Measurements from ENCODE around the gene FBP2.

Gene FBP2

DNA sequence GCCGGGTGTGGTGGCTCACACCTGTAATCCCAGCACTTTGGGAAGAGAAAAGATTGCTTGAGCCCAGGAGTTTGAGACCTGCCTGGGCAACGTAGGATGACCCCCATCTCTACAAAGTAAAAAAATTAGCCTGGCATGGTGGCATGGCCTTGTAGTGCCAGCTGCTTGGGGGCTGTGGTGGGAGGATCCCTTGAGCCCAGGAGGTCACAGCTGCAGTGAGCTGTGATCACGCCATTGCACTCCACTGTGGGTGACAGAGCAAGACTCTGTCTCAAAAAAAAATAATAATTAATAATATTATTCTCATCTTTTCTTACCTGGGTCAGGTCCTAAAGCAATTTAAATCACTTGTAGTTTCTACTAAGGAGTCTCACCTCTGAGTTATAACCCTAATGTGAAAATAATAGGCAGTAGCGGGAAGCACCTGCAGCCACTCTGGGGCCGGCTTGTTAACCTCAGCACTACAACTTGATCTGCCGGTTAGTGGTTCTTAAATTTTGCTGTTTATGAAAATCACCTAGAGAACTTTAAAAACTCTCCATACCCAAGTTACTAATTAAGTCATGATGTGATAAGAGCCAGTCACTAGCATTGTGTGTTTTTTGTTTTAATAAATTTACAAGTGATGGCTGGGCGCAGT lies 68.1 kb downstream of the FBP2 start:
- no peak overlapping the region for H3K4me3 ChIP-seq (ENCODE audit: low read length)
- no peak for TF ChIP-seq ZNF274 (IDR thresholded peaks at IDR 0.05; ENCODE audit: low read depth, low read length)

DNA sequence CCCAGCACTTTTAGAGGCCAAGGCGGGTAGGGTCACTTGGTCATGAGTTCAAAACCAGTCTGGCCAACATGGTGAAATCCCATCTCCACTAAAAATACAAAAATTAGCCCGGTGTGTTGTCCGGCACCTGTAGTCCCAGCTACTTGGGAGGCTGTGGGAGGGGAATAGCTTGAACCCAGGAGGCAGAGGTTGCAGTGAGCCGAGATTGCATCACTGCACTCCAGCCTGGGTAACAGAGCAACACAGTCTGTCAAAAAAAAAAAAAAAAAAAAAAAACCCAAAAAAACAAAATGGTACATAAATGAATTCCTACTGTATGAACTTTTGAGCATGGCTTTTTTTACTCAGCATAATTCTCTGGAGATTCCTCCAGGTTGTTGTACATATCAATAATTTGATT lies 76.4 kb downstream of the FBP2 start:
- H3K4me3 ChIP-seq (ENCODE audit: low read length): no peak overlapping the region
- no peak for TF ChIP-seq ZNF274 (IDR thresholded peaks at IDR 0.05; ENCODE audit: low read depth, low read length)

DNA sequence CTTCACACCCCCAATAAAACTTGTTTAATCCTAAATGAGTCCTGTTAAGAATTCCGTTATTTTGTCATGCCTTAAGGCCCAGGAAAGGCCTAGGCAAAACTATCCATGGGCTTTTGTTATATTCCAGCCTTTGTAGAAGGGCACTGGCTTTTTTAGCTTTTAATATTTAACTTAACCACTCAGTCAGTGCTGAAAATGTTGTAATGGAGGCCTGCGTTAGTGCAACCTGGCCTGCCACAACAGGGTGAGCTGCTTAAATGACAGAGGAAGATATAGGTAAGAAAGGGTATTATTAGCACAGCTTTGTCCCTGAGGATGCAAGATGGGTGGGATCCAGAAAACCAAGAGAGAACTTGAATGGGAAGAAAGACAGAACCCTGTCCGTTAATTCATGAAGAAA lies 78.9 kb downstream of the FBP2 start:
- H3K4me3 ChIP-seq (ENCODE audit: low read length): no peak overlapping the region
- no peak for TF ChIP-seq ZNF274 (IDR thresholded peaks at IDR 0.05; ENCODE audit: low read depth, low read length)

DNA sequence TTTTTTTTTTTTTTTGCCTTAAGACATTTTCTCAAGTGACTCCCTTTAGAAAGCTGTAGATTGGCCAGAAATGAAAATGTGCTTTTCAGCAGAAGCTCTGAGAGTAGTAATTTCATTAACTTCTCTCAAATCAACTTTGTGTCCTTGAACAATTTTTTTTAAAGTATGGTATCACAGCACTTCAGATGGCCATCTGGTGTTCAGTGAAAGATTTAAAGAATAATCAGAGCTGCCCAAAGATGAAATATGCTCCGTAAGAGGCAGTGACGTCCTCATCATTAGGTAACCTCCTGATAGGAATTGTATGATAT lies 81.7 kb downstream of the FBP2 start:
- no peak overlapping the region for H3K4me3 ChIP-seq (ENCODE audit: low read length)
- TF ChIP-seq ZNF274 (IDR thresholded peaks at IDR 0.05; ENCODE audit: low read depth, low read length): no peak

DNA sequence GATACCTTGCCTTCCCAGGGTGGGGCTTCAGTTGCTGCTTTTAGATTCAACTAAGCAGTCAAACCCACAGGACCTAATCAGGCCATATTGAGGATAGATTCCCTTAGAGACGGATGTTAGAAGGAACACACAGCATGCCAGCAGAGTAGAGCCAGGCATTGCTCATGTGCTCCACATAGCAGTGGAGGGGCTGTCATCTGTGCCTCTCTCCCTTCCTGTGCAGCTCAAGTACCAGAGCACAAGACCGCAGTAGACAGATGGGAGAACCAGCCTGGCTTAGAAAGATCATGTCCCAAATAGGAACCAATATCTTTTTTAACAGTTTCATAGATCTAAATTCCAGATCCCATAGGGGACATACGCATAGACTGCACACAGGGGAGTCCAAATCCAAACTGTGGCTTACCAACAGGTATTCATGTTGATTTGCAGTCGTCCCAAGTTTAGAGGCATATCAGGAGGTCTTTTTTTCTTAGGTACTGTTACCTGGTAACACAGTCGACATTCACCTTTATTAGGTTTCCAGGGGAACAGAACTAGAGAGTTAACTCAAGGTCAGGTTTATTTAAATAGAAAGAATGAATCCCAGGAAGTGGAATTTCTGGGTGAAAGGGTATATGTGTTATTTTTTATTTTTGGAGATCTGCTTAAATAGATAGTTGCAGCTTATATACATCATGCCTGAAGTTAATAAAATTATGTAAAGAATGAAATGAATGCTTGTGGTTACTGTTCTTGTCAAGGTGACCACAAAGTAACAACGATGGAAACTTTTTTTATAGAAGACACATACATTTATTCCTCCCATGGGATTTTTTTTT lies 82.3 kb downstream of the FBP2 start:
- H3K4me3 ChIP-seq (ENCODE audit: low read length): no peak overlapping the region
- no peak for TF ChIP-seq ZNF274 (IDR thresholded peaks at IDR 0.05; ENCODE audit: low read depth, low read length)
